ENCODE measurements around the gene C9.
"Not testable (repeated sequence)": the region's sequence is repeated elsewhere in the genome, so short reads cannot be mapped to it uniquely, and the experiment has no call there.

Gene C9

GRCh38 chr5:39255406-39255805 lies 108.9 kb downstream of the C9 start:
- DNase-seq = no peak

GRCh38 chr5:39254671-39255070 lies 109.6 kb downstream of the C9 start:
- DNase-seq = no peak

- no peak for DNase-seq
These were observed 111.1 kb downstream of the C9 start for GRCh38 chr5:39253196-39253595.

GRCh38 chr5:39249564-39250274 lies 114.6 kb downstream of the C9 start:
- no peak for DNase-seq

- DNase-seq = no peak
These were observed 115.2 kb downstream of the C9 start for GRCh38 chr5:39249069-39249468.

- no peak for DNase-seq
These were observed 123.5 kb downstream of the C9 start for GRCh38 chr5:39240750-39241149.

- DNase-seq = no peak
These were observed 125.8 kb downstream of the C9 start for GRCh38 chr5:39238366-39239105.

GRCh38 chr5:39236718-39237117 lies 127.6 kb downstream of the C9 start:
- DNase-seq = no peak

- no peak for DNase-seq
These were observed 128.6 kb downstream of the C9 start for GRCh38 chr5:39235648-39236047.

GRCh38 chr5:39234494-39234893 lies 129.8 kb downstream of the C9 start:
- DNase-seq = not testable (repeated sequence)

Measured in activated CD4-positive, alpha-beta T cell treated with anti-CD3 and anti-CD28 coated beads, Interleukin-2, amount 50 U/mL, for 48 hours (primary cell).